Adrenal gland (tissue), 5 donors: Measurements from ENCODE around the gene HOXC6.

Experiments used
- POLR2A ChIP-seq, 2 donors: fragments of 450-650 bp; IDR thresholded peaks; one replicate each; pipeline ENCODE4 v1.6.1; 2017; ENCODE audit warnings: antibody characterized with exemption in 2 of 2, mild to moderate bottlenecking in 2 of 2, moderate library complexity in 1 of 2
- TF ChIP-seq, protein P1 (sequence below), 6 experiments: fragments of 450-650 bp in 4 of 6; fragments of 200-600 bp in 2 of 6; sonication (generic) in 1 of 6; IDR thresholded peaks; 1 replicate in 5 of 6; 2 replicates in 1 of 6; pipeline versions ENCODE4 v1.5.1 to v1.8.0; 2016 to 2021; ENCODE audit warnings: antibody characterized with exemption in 6 of 6, mild to moderate bottlenecking in 2 of 6, moderate library complexity in 1 of 6
- donor health status: DM: no; HTN: no; CAD: no.

DNA sequence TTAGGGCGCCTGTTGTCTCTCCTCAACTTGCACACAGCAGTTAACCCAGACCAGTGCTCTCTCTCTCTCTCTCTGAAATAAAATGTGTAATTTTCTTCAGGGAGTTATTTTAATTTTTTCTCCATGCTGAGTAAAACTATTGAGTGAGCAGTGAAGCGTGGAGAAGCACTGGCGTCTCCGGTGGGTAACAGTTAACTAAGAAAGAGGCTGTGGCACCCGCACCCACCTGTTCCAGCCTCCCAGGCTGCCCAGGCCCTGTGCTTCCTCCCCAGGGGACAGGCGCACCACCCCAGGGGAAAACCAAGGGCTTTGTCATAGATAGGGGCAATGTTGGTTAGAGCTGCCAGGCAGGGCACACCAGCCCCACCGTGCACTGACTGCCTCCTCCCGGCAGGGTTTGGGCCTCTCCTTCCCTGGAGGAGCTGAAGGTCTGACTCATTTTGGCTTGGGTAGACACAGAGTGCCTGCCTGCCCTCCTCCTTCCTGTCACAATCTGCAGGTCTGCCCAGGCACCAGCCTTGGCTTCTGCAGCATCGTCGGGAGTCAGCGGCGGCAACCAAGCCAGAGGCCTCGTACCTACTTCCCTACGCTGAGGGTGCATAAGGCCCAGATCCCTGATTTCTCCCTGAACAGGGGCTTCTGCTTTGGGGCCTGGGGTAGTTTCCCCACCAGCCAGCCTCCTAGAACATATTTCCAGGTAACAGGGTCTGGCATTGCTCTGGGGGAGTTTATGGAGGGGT, 8.6 kb downstream of the HOXC6 start:
- TF ChIP-seq, protein P1, sequence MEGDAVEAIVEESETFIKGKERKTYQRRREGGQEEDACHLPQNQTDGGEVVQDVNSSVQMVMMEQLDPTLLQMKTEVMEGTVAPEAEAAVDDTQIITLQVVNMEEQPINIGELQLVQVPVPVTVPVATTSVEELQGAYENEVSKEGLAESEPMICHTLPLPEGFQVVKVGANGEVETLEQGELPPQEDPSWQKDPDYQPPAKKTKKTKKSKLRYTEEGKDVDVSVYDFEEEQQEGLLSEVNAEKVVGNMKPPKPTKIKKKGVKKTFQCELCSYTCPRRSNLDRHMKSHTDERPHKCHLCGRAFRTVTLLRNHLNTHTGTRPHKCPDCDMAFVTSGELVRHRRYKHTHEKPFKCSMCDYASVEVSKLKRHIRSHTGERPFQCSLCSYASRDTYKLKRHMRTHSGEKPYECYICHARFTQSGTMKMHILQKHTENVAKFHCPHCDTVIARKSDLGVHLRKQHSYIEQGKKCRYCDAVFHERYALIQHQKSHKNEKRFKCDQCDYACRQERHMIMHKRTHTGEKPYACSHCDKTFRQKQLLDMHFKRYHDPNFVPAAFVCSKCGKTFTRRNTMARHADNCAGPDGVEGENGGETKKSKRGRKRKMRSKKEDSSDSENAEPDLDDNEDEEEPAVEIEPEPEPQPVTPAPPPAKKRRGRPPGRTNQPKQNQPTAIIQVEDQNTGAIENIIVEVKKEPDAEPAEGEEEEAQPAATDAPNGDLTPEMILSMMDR (IDR thresholded peaks at IDR 0.05), result peak in 4 of 6 experiments; percentile 6 to 53 (median 40)
- no peak for TF ChIP-seq POLR2A (IDR thresholded peaks at IDR 0.05)
